Measurements from ENCODE around the gene PCDHGA7.
"Not testable (repeated sequence)": the region's sequence is repeated elsewhere in the genome, so short reads cannot be mapped to it uniquely, and the experiment has no call there.

PCDHGA7 gene

GRCh38 chr5:141382469-141383294 lies at the start of gene PCDHGA7:
PCDHGA7 (plus strand) TSS chr5:141382742; CDS start chr5:141382900, 158 bp downstream.
- DNase-seq (ENCODE audit: low read depth) = peak; percentile 73

GRCh38 chr5:141338538-141339306 lies 43.8 kb upstream of the PCDHGA7 start, which contains the start of gene PCDHGA2:
PCDHGA2 (plus strand) TSS chr5:141338760.
- peak; percentile 67 for DNase-seq (ENCODE audit: low read depth)

DNA sequence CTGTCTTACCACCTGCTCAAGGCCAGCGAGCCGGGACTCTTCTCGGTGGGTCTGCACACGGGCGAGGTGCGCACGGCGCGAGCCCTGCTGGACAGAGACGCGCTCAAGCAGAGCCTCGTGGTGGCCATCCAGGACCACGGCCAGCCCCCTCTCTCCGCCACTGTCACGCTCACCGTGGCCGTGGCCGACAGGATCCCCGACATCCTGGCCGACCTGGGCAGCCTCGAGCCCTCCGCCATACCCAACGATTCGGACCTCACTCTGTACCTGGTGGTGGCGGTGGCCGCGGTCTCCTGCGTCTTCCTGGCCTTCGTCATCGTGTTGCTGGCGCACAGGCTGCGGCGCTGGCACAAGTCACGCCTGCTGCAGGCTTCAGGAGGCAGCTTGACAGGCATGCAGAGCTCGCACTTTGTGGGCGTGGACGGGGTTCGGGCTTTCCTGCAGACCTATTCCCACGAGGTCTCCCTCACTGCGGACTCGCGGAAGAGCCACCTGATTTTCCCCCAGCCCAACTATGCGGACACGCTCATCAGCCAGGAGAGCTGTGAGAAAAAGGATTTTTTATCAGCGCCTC lies 41.7 kb upstream of the PCDHGA7 start:
- not testable (repeated sequence) for DNase-seq (ENCODE audit: low read depth)

GRCh38 chr5:141342773-141343172 lies 39.8 kb upstream of the PCDHGA7 start:
- no peak for DNase-seq (ENCODE audit: low read depth)

DNA sequence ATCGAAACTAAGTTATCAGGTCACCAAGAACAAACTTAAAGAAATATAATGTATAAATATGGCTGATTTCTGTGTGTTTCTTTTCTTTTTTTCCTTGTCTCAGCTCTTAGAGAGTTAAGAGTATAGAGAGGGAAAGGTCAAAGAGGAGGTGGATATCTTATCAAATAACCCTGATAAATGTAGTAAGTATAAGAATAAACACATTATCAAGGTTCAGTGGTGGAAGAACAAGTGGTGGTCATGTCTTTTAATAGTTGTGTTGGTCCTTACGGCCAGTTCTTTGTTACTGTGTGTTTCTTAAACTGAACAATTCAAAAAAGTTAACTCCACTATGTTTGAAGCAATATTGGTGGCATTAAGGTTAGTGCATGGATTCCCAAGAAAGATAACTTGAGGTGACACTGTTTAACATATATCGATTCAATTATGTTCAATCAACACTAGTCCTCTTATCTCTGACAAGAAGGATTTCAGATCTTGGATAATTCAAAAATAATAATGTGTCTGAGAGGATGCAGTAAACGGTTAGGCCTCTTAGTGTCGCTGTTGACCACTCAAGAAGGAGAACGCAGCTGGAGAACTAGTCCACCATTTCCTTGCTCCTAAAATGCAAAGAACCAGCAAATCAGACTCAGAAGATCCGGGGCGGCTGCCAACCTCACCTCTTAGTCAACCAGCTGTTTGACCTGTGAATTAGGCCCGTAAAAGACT lies 39.1 kb upstream of the PCDHGA7 start, which contains the start of gene PCDHGA3:
TSS of gene PCDHGA3 (plus strand) at position 588 of the 711 bp plus-strand sequence. CDS start 205 bp downstream, outside the sequence.
- DNase-seq (ENCODE audit: low read depth) = peak; percentile 61

- DNase-seq (ENCODE audit: low read depth) = no peak
Measured at GRCh38 chr5:141343953-141344463, 38.5 kb upstream of the PCDHGA7 start.

DNA sequence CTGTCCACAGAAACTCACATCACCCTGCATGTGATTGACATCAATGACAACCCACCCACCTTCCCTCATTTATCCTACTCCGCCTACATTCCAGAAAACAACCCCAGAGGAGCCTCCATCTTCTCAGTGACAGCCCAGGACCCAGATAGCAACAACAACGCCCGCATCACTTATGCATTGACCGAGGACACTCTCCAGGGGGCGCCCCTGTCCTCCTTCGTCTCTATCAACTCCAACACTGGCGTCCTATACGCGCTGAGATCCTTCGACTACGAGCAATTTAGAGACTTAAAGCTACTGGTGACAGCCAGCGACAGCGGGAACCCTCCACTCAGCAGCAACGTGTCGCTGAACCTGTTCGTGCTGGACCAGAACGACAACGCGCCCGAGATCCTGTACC lies 37.2 kb upstream of the PCDHGA7 start:
- DNase-seq (ENCODE audit: low read depth) = no peak

- not testable (repeated sequence) for DNase-seq (ENCODE audit: low read depth)
Measured at GRCh38 chr5:141346017-141346416, 36.5 kb upstream of the PCDHGA7 start.

DNA sequence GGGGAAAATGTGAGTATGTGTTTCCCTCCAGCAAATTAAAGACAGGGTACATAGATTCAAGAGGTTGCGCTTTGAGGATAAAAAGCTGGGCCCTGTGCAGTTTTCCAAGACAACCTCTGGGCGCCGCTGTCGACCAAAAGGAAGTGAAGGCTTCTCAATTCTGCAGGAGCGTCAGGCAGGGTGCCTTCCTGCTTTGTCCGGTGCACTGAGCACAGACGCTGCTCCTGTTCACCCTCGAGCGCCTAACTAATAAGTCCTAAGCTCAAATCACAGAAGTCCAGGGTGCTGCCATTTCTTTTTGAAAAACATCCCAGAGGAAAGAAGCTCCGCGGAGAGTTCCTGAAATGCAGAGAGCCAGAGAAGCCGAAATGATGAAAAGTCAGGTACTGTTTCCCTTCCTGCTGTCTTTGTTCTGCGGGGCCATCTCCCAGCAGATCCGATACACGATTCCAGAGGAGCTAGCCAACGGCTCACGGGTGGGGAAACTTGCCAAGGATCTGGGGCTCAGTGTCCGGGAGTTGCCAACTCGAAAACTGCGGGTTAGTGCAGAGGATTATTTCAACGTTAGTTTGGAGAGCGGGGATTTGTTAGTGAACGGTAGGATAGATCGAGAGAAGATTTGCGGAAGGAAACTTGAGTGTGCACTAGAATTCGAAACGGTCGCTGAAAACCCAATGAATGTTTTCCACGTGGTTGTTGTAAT lies 32.5 kb upstream of the PCDHGA7 start, which contains the start of gene PCDHGB1:
TSS of gene PCDHGB1 (plus strand) at position 183 of the 703 bp plus-strand sequence. CDS start at position 345, 162 bp downstream.
- peak; percentile 76 for DNase-seq (ENCODE audit: low read depth)

DNA sequence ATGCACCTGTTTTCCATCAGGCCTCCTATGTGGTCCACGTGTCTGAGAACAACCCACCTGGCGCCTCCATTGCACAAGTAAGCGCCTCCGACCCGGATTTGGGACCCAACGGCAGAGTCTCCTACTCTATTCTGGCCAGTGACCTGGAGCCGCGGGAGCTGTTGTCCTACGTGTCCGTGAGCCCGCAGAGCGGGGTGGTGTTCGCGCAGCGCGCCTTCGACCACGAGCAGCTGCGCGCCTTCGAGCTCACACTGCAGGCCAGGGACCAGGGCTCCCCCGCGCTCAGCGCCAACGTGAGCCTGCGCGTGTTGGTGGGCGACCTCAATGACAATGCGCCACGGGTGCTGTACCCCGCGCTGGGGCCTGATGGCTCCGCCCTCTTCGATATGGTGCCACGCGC lies 31.0 kb upstream of the PCDHGA7 start:
- DNase-seq (ENCODE audit: low read depth) = no peak

DNA sequence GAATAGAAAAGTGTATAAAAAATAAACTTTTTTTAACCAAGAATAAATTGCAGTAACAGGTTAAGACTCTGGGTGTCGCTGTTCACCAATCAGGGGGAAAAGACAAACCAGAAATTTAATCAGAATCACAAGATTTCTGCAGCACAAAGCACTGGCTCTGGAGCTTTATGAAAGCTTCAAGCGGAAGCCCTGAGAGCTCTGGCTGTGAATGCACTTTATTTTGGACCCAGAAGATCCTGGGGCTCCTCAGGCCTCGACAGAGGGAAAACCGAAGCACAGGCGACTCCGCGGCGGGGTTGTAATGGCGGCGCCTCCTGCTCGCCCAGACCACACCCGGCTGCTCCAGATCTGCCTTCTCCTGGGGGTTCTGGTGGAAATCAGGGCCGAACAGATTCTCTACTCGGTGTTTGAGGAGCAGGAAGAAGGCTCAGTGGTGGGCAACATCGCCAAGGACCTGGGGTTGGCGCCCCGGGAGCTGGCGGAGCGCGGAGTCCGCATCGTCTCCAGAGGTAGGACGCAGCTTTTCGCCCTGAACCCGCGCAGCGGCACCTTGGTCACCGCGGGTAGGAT lies 27.6 kb upstream of the PCDHGA7 start, which contains the start of gene PCDHGA4:
TSS of gene PCDHGA4 (plus strand) at position 122 of the 570 bp plus-strand sequence. CDS start at position 209, 87 bp downstream.
- peak; percentile 39 for DNase-seq (ENCODE audit: low read depth)

DNA sequence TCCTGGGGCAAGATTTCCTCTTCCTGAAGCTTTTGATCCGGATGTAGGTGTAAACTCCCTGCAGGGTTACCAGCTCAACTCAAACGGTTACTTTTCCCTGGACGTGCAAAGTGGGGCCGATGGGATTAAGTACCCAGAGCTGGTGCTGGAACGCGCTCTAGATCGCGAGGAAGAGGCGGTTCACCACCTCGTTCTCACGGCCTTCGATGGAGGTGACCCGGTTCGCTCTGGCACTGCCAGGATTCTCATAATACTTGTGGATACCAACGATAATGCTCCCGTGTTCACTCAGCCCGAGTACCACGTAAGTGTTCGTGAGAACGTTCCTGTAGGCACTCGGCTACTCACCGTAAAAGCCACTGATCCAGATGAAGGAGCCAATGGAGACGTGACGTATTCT lies 26.9 kb upstream of the PCDHGA7 start:
- no peak for DNase-seq (ENCODE audit: low read depth)

- DNase-seq (ENCODE audit: low read depth) = no peak
Measured at GRCh38 chr5:141356133-141356532, 26.4 kb upstream of the PCDHGA7 start.

GRCh38 chr5:141356950-141357349 lies 25.6 kb upstream of the PCDHGA7 start:
- no peak for DNase-seq (ENCODE audit: low read depth)

- DNase-seq (ENCODE audit: low read depth) = peak; percentile 76
Measured at GRCh38 chr5:141359790-141360426, 22.6 kb upstream of the PCDHGA7 start, which contains the start of gene PCDHGB2. PCDHGB2 (plus strand) TSS chr5:141359994; CDS start chr5:141360136, 142 bp downstream.

DNA sequence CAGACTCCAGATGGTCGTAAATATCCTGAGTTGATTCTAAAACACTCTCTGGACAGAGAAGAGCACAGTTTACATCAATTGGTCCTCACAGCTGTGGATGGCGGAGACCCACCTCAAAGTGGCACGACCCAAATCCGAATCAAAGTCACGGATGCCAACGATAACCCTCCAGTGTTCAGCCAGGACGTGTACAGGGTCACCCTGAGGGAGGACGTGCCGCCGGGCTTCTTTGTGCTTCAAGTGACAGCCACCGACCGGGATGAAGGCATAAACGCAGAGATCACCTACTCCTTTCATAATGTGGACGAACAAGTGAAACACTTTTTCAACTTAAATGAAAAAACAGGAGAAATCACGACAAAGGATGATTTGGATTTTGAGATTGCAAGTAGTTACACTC lies 21.9 kb upstream of the PCDHGA7 start:
- no peak for DNase-seq (ENCODE audit: low read depth)

GRCh38 chr5:141362719-141363118 lies 19.8 kb upstream of the PCDHGA7 start:
- DNase-seq (ENCODE audit: low read depth) = no peak

DNA sequence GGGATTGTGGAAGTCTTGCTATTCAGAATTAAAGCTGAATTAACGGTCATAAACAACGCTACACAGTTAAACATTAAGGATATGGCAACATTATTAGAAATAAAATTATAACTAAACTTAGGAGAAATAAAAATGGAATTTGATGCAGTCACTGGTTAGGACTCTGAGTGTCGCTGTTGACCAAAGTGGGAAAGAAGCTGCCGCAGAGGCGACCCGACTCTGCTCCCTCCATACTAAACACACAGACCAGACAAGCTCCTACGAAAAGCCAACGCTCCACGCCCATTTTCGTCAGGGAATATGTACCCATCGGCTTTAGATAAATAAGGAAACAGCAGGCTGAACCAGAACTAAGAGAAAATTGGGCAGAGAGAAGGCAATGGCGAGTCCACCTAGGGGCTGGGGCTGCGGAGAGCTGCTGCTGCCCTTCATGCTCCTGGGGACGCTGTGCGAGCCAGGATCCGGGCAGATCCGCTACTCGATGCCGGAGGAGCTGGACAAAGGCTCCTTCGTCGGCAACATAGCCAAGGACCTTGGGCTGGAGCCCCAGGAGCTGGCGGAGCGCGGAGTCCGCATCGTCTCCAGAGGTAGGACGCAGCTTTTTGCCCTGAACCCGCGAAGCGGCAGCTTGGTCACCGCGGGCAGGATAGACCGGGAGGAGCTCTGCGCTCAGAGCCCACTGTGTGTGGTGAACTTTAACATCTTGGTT lies 18.4 kb upstream of the PCDHGA7 start, which contains the start of gene PCDHGA5:
TSS of gene PCDHGA5 (plus strand) at position 211 of the 709 bp plus-strand sequence. CDS start at position 380, 169 bp downstream.
- peak; percentile 18 for DNase-seq (ENCODE audit: low read depth)
